HCT116 (cell line): ENCODE results near the gene ILDR2. TPM values are rescaled to one million over a fixed set of nuclear protein-coding genes. Genes with fewer than 3 reads are reported as not detected.

Experiments used
- ATAC-seq: fragments of 200-7000 bp; cut with Tn5 transposase; 2 replicates; pipeline ENCODE4 v1.9.1; 2020; ENCODE audit warnings: mild to moderate bottlenecking, moderate library complexity
- BruUV-seq: library from RNA; stranded (reverse); fragments of 400-500 nt; replicated peaks from 2 replicates; lab custom pipeline; 2021; lab: Mats Ljungman, UMichigan
- CTCF ChIA-PET: fragments of 300-600 bp; sonication (Branson Sonifier 250); formaldehyde crosslinking; loops from one replicate; lab custom pipeline; 2021; ENCODE audit warnings: antibody characterized with exemption; lab: Charles Lee
- POLR2A ChIA-PET: fragments of 300-600, 350-600 bp; sonication (Branson Sonifier 250); formaldehyde crosslinking; loops from one replicate; lab custom pipeline; 2021; ENCODE audit warnings: antibody characterized with exemption; lab: Charles Lee
- RAD21 ChIA-PET, 2 experiments: fragments of 300-600 bp; sonication (Branson Sonifier 250); formaldehyde crosslinking; loops; one replicate each; lab custom pipeline; 2023; ENCODE audit warnings: low total read pairs in 2 of 2; ENCODE audit not compliant: uncharacterized antibody in 2 of 2, unreplicated experiment in 2 of 2, low non-redundant PET in 1 of 2; lab: Charles Lee
- DNase-seq: peaks from one replicate; pipeline ENCODE4 v3.0.0-alpha.2; 2010; ENCODE audit warnings: low read depth, low spot score
- H2AFZ ChIP-seq: fragments of 200-600 bp; shearing (Covaris generic), sonication (generic); 2 replicates; pipeline ENCODE4 v1.6.1; 2017; ENCODE audit warnings: low read depth, mixed run types, mixed read lengths, antibody characterized with exemption, low read length; ENCODE audit not compliant: poor library complexity, severe bottlenecking
- H3K27ac ChIP-seq: 2 replicates; pipeline ENCODE4 v1.5.1; 2012; ENCODE audit warnings: low read depth, low read length
- H3K27me3 ChIP-seq: fragments of 200-600 bp; sonication (generic); 2 replicates; pipeline ENCODE4 v1.6.1; 2016; ENCODE audit warnings: mixed run types, low read length, mixed read lengths; ENCODE audit not compliant: insufficient read depth
- H3K36me3 ChIP-seq, 2 experiments: fragments of 200-500 bp in 1 of 2; fragments of 200-600 bp in 1 of 2; sonication (Bioruptor generic) in 1 of 2; sonication (generic) in 1 of 2; 2 replicates each; pipeline versions ENCODE4 v1.5.1 to v1.6.1; 2014 to 2016; ENCODE audit warnings: low read length in 2 of 2, inconsistent platforms in 1 of 2, mixed read lengths in 1 of 2, mixed run types in 1 of 2; ENCODE audit not compliant: insufficient read depth in 2 of 2, control insufficient read depth in 1 of 2
- H3K4me1 ChIP-seq, 2 experiments: fragments of 200-600 bp in 1 of 2; sonication (generic) in 1 of 2; 2 replicates each; pipeline versions ENCODE4 v1.5.1 to v1.6.1; 2012 to 2017; ENCODE audit warnings: low read length in 2 of 2, inconsistent platforms in 1 of 2, mild to moderate bottlenecking in 1 of 2, mixed read lengths in 1 of 2, mixed run types in 1 of 2, moderate library complexity in 1 of 2; ENCODE audit not compliant: insufficient read depth in 2 of 2, control insufficient read depth in 1 of 2
- H3K4me2 ChIP-seq: fragments of 200-600 bp; sonication (generic); 2 replicates; pipeline ENCODE4 v1.6.1; 2017; ENCODE audit warnings: mixed run types, low read length, mixed read lengths
- H3K4me3 ChIP-seq, 2 experiments: fragments of 200-600 bp in 1 of 2; sonication (generic) in 1 of 2; replicated peaks in 1 of 2; 2 replicates each; pipeline ENCODE4 v1.5.1; 2011 to 2016; ENCODE audit warnings: low read length in 2 of 2, control low read depth in 1 of 2, low read depth in 1 of 2, mild to moderate bottlenecking in 1 of 2, mixed read lengths in 1 of 2, mixed run types in 1 of 2
- H3K79me2 ChIP-seq: fragments of 200-600 bp; sonication (generic); 2 replicates; pipeline ENCODE4 v1.6.1; 2017; ENCODE audit warnings: mild to moderate bottlenecking, mixed run types, low read length, moderate library complexity, mixed read lengths; ENCODE audit not compliant: insufficient read depth
- H3K9ac ChIP-seq: fragments of 200-600 bp; sonication (generic); 2 replicates; pipeline ENCODE4 v1.6.1; 2016; ENCODE audit warnings: low read length, mixed read lengths
- H3K9me2 ChIP-seq: fragments of 200-600 bp; sonication (generic), shearing (Covaris generic); 2 replicates; pipeline ENCODE4 v1.6.1; 2017; ENCODE audit warnings: mixed run types, mild to moderate bottlenecking, moderate library complexity; ENCODE audit not compliant: insufficient read depth
- H3K9me3 ChIP-seq, 2 experiments: fragments of 200-500 bp in 1 of 2; fragments of 200-600 bp in 1 of 2; sonication (Bioruptor generic) in 1 of 2; sonication (generic) in 1 of 2; 2 replicates each; pipeline ENCODE4 v1.6.1; 2014 to 2017; ENCODE audit warnings: low read length in 2 of 2, mixed read lengths in 2 of 2, inconsistent platforms in 1 of 2, low read depth in 1 of 2, mild to moderate bottlenecking in 1 of 2, mixed run types in 1 of 2, moderate library complexity in 1 of 2; ENCODE audit not compliant: control insufficient read depth in 1 of 2, insufficient read depth in 1 of 2
- H4K20me1 ChIP-seq: fragments of 200-600 bp; sonication (generic), shearing (Covaris generic); 2 replicates; pipeline ENCODE4 v1.6.1; 2017; ENCODE audit warnings: mixed run types, mild to moderate bottlenecking, moderate library complexity; ENCODE audit not compliant: insufficient read depth
- ELF1 ChIP-seq: IDR thresholded peaks from 2 replicates; pipeline ENCODE4 v1.6.1; 2012; ENCODE audit warnings: low read depth, borderline replicate concordance
- EZH2 ChIP-seq: fragments of 200-600 bp; sonication (generic); IDR thresholded peaks from 2 replicates; pipeline ENCODE4 v1.6.1; 2017; ENCODE audit warnings: antibody characterized with exemption, mixed run types
- FOSL1 ChIP-seq: IDR thresholded peaks from 2 replicates; pipeline ENCODE4 v1.6.1; 2012; ENCODE audit warnings: low read depth
- POLR2A ChIP-seq: IDR thresholded peaks from 2 replicates; pipeline ENCODE4 v1.7.0; 2011; ENCODE audit warnings: borderline replicate concordance; ENCODE audit not compliant: insufficient read depth, insufficient read length; ENCODE audit errors: extremely low read depth
- SRF ChIP-seq: IDR thresholded peaks from 2 replicates; pipeline ENCODE4 v1.6.1; 2012; ENCODE audit warnings: low read depth
- YY1 ChIP-seq: IDR thresholded peaks from 2 replicates; pipeline ENCODE4 v1.6.1; 2011; ENCODE audit warnings: low read length, low read depth, moderate library complexity, mild to moderate bottlenecking; ENCODE audit not compliant: insufficient replicate concordance; ENCODE audit errors: extremely low read depth
- ZBTB33 ChIP-seq: IDR thresholded peaks from 2 replicates; pipeline ENCODE4 v1.6.1; 2011; ENCODE audit warnings: mild to moderate bottlenecking, low read length, moderate library complexity; ENCODE audit not compliant: insufficient replicate concordance; ENCODE audit errors: extremely low read depth
- intact Hi-C: fragments of 100-400 bp; cut with micrococcal nuclease; formaldehyde crosslinking; loops from 2 replicates; pipeline ENCODE4 v1.10.0; 2022
- total RNA-seq: library from RNA; stranded (reverse); gene quantifications from one replicate; pipeline ENCODE4 v1.2.1, GENCODE V29; 2021; ENCODE audit not compliant: unreplicated experiment
- TF ChIP-seq, protein P1 (sequence below): IDR thresholded peaks from 2 replicates; pipeline ENCODE4 v1.6.1; 2012; ENCODE audit warnings: low read depth
- TF ChIP-seq, protein P2 (sequence below), 3 experiments: fragments of 200-600 bp in 1 of 3; sonication (generic) in 1 of 3; IDR thresholded peaks in 2 of 3; conservative IDR thresholded peaks in 1 of 3; 2 replicates each; pipeline ENCODE4 v1.5.1; 2012 to 2017; ENCODE audit warnings: low read depth in 2 of 3, low read length in 2 of 3, antibody characterized with exemption in 1 of 3, borderline replicate concordance in 1 of 3, control low read depth in 1 of 3, mild to moderate bottlenecking in 1 of 3, mixed read lengths in 1 of 3, mixed run types in 1 of 3, moderate library complexity in 1 of 3; ENCODE audit not compliant: insufficient read depth in 1 of 3

The ILDR2 gene
- total RNA-seq, 1 experiment from 2014 or later: 2.4 TPM

DNA sequence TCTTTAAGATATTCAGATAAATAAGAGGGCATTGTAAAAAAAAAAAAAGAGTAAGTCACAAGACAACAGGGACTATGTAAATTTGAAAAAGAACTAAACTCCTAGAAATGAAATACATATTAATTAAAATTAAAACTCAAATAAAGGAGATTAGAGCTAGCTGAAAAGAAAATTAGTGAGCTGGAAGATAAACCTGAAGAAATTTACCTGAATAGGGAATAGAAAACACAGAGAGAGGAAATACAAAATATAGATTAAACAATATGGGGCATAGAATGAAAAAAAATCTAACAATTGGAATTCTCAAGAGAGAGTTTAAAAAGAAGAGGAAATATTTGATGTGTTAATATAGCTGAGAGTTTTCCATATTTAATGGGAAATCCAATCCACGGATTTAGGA is 63.7 kb downstream of the ILDR2 start (continued):
- TF ChIP-seq ZBTB33: no peak
- TF ChIP-seq, protein P1, sequence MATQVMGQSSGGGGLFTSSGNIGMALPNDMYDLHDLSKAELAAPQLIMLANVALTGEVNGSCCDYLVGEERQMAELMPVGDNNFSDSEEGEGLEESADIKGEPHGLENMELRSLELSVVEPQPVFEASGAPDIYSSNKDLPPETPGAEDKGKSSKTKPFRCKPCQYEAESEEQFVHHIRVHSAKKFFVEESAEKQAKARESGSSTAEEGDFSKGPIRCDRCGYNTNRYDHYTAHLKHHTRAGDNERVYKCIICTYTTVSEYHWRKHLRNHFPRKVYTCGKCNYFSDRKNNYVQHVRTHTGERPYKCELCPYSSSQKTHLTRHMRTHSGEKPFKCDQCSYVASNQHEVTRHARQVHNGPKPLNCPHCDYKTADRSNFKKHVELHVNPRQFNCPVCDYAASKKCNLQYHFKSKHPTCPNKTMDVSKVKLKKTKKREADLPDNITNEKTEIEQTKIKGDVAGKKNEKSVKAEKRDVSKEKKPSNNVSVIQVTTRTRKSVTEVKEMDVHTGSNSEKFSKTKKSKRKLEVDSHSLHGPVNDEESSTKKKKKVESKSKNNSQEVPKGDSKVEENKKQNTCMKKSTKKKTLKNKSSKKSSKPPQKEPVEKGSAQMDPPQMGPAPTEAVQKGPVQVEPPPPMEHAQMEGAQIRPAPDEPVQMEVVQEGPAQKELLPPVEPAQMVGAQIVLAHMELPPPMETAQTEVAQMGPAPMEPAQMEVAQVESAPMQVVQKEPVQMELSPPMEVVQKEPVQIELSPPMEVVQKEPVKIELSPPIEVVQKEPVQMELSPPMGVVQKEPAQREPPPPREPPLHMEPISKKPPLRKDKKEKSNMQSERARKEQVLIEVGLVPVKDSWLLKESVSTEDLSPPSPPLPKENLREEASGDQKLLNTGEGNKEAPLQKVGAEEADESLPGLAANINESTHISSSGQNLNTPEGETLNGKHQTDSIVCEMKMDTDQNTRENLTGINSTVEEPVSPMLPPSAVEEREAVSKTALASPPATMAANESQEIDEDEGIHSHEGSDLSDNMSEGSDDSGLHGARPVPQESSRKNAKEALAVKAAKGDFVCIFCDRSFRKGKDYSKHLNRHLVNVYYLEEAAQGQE: no peak
- TF ChIP-seq, all 23 proteins: peak for 0

DNA sequence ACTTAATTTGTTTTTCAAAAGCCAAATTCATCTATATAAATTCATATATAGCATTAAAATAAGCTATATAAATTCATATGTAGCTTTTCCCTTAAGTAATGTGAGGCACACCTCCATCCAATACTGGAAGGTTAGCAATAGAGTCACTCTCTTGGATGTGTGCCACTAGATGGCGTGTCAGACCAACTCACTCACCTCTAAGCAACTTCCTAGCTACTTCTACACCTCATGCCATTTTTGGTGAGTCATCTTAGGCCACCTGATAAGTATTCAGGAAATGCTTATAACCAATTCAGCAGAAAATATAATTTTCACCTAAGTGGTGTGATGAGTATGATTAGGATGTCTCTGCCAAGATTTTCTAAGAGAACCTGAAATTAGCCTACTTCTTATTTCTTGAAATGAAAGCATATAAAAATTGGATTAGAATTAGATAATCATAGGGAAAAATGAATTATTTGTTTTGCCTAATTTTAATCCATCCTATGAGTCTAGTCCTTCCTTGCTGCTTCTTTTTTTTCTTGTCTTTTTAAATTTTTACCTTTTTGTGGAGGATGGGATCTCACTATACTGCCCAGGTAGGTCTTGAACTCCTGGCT is 64.8 kb downstream of the ILDR2 start:
- no peak overlapping the region for H3K4me3 ChIP-seq
- POLR2A ChIA-PET: interaction anchor here (1.1 kb wide), 3 partner anchors 147 to 150 kb away, joined by 6 to 8 read pairs (median 7); no protein-coding TSS in a partner anchor
- peaks cover 0 to 27% of the 10 kb centered on the region in 2 experiments; a peak in 3 of 4 replicates for H3K4me1 ChIP-seq
- no peaks in the 10 kb centered on the region for H3K9me3 ChIP-seq
- no peaks in the 10 kb centered on the region for H3K36me3 ChIP-seq
- RAD21 ChIA-PET: interaction anchor here (0.6 to 2.8 kb wide), 4 partner anchors 147 to 310 kb away, joined by 4 to 69 read pairs (median 31); partner anchors contain the start of gene POU2F1 (in 1 of the 2)
- DNase-seq: peak; percentile 96
- no peak overlapping the region for H3K27ac ChIP-seq
- ATAC-seq: peak; percentile 100
- intact Hi-C loops: loop anchor here (1.0 kb wide), 1 partner anchor 149 kb away; no protein-coding TSS in a partner anchor
- H3K9me2 ChIP-seq: no peaks in the 10 kb centered on the region
- no peaks in the 10 kb centered on the region for H3K79me2 ChIP-seq
- H3K9ac ChIP-seq: no peak overlapping the region
- no TSS peak for BruUV-seq
- peak overlapping the region; percentile 80 for H2AFZ ChIP-seq
- no peaks in the 10 kb centered on the region for H4K20me1 ChIP-seq
- peak overlapping the region; percentile 7; the same call in 1 of the 2 replicates for H3K4me2 ChIP-seq
- CTCF ChIA-PET: interaction anchor here (0.5 to 7.0 kb wide), 26 partner anchors 8 to 1541 kb away, joined by 3 to 324 read pairs (median 4); partner anchors contain the start of genes CREG1, POU2F1 and TADA1
- H3K27me3 ChIP-seq: no peaks in the 10 kb centered on the region
- TF ChIP-seq ELF1 (no peak; the same call in 1 of the 2 replicates), POLR2A (no peak), EZH2 (no peak), FOSL1 (peak; percentile 71), SRF (peak; percentile 87), YY1 (peak; percentile 49)
- TF ChIP-seq, protein P1: no peak
- TF ChIP-seq, protein P2, sequence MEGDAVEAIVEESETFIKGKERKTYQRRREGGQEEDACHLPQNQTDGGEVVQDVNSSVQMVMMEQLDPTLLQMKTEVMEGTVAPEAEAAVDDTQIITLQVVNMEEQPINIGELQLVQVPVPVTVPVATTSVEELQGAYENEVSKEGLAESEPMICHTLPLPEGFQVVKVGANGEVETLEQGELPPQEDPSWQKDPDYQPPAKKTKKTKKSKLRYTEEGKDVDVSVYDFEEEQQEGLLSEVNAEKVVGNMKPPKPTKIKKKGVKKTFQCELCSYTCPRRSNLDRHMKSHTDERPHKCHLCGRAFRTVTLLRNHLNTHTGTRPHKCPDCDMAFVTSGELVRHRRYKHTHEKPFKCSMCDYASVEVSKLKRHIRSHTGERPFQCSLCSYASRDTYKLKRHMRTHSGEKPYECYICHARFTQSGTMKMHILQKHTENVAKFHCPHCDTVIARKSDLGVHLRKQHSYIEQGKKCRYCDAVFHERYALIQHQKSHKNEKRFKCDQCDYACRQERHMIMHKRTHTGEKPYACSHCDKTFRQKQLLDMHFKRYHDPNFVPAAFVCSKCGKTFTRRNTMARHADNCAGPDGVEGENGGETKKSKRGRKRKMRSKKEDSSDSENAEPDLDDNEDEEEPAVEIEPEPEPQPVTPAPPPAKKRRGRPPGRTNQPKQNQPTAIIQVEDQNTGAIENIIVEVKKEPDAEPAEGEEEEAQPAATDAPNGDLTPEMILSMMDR (IDR thresholded peaks at IDR 0.05 in 2 of 3, conservative IDR thresholded peaks at IDR 0.05 in 1 of 3; ENCODE audit: borderline replicate concordance in 1 of 3, insufficient read depth in 1 of 3, low read depth in 2 of 3, low read length in 2 of 3): peak; percentile 62 to 94 (median 74)
